ENCODE data around the gene HLA-DMB.

DNA sequence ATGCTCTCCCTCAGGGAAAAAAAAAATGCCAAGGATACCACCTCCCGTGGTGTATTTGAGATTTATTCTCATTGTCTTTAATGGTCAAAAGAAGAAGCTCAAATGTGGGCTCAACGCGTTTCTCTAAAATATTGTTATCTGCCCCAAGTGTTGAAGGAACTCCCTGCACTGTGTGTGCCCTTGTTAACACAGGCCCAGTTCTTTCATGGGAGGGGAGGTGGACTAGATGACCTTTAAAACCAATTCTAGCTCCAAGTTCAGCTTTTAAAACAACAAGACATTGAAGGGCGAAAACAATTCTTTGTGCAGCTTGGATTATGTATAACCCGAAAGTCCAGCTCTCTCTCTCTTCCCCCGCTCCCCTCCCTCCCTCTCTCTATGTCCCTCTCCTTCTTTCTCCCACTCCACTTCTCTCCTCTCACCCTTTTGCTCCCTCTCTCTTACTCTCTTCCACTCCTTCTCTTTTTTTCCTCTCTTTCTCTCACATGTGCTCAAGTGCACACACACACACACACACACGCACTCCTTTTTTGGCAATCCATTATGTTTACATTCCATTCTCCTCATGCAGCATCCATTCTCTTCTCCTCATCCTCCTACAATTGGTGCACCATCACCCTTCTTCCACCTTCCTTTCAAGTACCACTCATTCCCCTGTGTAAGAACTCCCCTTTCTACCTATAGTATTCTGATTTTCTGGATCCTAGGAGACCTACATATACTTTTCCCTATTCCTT, 8.5 kb downstream of the HLA-DMB start:
- TF ChIP-seq, protein P1, sequence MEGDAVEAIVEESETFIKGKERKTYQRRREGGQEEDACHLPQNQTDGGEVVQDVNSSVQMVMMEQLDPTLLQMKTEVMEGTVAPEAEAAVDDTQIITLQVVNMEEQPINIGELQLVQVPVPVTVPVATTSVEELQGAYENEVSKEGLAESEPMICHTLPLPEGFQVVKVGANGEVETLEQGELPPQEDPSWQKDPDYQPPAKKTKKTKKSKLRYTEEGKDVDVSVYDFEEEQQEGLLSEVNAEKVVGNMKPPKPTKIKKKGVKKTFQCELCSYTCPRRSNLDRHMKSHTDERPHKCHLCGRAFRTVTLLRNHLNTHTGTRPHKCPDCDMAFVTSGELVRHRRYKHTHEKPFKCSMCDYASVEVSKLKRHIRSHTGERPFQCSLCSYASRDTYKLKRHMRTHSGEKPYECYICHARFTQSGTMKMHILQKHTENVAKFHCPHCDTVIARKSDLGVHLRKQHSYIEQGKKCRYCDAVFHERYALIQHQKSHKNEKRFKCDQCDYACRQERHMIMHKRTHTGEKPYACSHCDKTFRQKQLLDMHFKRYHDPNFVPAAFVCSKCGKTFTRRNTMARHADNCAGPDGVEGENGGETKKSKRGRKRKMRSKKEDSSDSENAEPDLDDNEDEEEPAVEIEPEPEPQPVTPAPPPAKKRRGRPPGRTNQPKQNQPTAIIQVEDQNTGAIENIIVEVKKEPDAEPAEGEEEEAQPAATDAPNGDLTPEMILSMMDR (IDR thresholded peaks at IDR 0.05) = no peak
- TF ChIP-seq POLR2A (IDR thresholded peaks at IDR 0.05) (no peak), POLR2AphosphoS5 (IDR thresholded peaks at IDR 0.05) (no peak), EP300 (IDR thresholded peaks at IDR 0.05; ENCODE audit: low read depth) (no peak)

Data from transverse colon (tissue), 4 donors.